Raji (cell line): Measurements from ENCODE around the gene CD83.

ENCODE experiments used
- POLR2A ChIP-seq: IDR thresholded peaks from 2 replicates; pipeline ENCODE4 v1.6.1; 2011; ENCODE audit warnings: low read depth, low read length, control low read depth; ENCODE audit not compliant: insufficient read depth

CD83 gene

DNA sequence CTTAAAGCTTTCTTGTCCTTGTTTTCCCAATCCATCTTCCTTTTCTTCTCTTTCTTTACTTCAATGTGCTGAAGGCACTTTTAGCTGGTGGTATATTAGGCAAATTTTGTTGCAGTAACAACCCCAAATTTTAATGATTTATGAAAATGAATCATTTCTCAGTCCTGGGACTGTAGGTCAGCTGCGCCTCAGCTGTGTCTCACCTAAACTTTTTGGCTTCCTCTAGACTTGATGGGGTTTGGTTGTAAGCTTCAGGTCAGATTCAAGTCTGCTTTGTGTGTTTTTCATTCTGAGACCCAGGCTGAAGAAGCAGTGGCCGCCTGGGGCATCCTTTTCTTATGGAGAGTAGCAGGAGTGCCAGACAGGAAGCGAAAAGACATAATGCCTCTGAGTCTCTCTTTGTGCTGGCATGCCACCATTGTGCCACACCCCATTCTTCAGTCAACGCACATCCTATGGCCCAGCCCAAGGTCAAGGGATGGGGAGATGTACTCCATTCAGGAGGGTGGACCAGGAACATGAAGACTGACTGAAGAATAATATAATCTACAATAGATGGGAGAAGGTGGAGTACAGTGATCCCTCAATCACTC is 28.9 kb upstream of the CD83 start:
- TF ChIP-seq POLR2A = no peak

DNA sequence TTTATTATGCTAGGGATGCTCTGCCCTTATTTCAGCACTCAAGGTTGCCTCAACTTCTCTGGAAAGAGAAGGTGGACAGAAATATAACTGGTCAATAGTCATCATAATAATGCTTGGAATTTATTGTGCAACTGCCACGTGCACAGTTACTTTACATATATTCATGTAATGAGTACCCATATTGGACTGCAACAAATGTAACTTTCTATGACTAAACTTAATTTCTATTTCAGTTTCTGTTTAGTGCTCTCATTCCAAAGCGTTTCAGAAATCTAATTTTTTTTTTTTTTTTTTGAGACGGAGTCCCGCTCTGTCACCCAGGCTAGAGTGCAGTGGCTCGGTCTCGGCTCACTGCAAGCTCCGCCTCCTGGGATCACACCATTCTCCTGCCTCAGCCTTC is 28.3 kb upstream of the CD83 start:
- TF ChIP-seq POLR2A = no peak

DNA sequence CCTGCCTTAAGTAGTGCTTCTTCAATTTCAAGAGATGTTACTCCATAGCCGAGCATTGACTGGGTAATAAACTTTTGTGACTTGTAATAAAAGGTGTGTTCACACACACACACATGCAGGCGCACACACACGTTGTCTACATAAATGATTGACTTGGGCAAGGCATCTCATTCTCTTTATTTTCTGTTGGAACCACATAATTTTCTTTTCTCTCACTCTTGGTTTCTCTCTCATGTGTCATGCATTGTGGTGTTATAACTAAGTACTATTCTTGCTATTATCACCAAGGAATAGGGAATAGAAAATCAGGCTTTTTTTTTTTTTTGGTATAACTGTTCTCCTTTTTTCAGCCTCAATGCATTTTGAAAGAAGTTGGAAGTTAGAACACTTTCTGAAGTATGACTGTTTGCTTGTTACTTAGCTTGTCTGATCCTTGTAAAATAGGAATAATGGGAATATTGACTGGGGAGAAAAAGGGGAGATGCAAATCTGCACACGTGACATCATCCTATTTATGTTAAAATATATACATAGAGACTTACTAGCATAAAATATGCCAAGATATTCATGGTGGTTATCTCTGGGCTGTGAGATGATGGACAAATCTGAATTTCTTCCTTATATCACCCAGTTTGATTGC is 26.1 kb upstream of the CD83 start:
- no peak for TF ChIP-seq POLR2A

DNA sequence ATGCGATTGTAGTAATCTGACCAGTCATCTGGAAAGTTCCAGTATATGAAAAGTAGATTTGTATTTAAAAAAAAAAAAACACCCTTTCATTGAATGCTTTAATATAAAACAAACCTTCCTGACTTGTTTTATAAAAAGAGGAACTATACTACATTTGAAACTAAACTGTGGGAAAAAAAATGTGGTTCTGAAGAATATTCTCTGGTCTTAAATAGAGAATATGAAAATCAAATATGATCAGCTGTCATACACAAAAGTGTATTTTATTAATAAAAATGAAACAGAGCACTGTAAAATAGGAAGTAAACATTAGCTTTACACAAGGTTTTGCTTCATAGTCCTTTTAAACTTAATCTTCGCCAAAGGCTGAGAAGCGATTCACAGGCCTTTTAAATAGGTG is 25.3 kb upstream of the CD83 start:
- no peak for TF ChIP-seq POLR2A

DNA sequence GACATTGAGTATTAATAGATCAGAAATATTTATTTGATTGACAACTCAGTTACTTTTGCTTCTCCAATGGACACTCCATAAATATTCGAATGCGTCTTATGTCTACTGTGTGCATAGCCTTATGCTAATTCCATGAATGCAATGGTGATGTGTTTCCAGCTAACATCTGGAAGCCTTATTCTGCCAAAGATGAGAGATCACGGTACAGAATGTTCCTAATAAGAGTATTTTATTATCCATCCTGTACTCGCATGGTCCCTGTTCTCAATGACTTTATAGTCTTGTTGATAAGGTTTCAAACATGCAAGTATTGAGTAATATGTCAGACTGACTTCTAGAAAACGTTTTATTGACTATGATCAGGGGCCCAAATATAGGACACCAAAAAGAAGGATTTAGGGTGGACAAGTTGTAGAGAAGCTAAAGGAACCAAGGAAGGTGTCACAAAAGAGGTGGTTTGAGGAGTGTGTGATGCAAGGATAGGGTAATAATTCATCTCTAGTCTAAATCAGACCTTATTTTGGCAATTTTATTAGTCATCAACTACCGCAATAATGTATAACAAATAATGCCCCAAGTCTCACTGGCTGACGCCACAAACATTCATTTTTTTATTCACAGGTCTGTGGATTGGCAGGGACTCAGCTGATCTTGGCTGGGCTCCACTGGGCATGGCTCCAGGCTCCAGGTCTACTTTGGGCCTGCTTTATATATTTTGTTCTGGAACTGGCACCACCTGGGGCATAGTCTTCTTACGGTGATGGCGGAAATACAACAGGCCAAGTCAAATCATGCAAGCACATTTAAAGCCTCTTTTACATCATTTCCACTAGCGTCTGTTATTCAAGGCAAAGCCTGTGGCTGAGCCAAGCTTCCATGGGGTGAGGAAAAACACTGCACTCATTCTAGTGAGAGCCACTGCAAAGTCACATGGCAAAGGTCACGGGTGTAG is 24.5 kb upstream of the CD83 start:
- no peak for TF ChIP-seq POLR2A

DNA sequence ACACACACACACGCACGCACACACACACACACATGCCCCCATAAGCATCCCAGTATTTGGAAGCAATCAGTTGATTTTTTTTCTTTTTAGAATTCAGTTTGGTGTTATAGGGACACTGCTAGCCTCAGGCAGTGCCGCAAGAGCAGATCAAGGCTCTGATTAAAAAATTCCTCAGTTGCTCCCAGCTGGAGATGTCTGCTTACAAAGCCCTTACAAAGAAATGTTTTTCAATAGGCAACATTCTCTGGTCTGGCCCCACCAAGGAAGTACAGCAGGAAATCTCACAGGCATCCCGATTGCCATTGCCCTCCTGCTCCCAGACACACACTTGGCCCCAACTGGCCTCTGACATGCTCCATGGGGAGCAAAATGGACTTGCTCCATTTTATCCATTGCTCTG is 22.9 kb upstream of the CD83 start:
- no peak for TF ChIP-seq POLR2A

DNA sequence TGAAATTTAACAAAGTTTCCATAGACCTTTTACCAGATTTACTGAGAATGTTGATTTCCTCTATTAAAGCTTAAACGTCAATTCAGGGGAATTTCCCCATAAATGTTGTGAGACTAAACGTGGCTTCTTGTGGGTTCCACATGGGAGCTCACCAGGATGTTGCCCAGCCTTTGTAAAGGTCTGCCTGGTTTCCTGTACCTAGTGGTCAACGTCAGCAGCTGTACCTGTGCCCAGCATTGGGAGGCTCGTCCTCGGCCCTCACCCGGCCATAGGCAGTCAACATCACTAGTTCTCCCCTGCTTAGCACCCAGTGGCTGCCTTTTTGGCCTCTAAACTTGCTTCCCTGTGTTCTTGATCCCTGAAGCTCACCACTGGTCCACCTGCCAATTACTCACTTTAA is 22.1 kb upstream of the CD83 start:
- 0 out of 2 replicates have a peak, but pooled peaks have one; percentile 21 for TF ChIP-seq POLR2A

DNA sequence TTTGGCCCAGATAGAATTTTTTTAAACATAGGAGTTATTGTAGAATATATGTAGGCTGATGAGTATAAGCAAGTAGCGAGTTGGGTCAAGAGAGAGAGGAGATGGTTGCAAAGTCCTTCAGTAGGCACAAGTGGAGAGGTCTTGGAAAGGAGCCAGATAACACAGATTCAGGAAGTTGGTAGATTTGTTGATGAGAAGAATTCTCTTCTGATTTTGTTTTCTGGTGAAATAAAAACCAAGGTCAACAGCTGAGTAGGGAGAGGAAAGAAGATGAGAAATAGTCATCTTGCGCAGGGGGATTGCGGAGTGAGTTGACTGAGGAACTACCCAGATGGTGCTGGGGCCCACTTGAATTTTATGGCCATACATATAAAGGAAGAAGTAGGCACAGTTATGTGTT is 17.4 kb upstream of the CD83 start:
- no peak for TF ChIP-seq POLR2A

DNA sequence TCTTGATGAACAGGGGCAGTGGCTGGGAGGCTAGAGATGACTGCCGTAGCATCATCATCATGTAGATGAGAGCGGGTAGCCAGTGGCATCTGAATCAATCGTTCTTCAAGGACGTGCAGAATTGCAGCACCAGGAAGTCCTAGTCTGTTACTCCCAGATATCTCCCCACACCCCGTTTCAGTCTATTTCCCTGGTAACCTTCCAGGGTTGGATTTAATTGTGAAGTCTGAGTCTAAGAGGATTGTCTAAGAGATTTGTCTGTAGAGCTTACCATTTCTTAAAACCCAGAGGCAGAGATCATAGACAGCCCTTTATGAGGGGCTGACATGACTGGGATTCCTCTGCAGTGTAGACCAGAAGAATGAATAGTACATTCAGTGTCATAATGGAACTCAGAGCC is 16.6 kb upstream of the CD83 start:
- no peak for TF ChIP-seq POLR2A

DNA sequence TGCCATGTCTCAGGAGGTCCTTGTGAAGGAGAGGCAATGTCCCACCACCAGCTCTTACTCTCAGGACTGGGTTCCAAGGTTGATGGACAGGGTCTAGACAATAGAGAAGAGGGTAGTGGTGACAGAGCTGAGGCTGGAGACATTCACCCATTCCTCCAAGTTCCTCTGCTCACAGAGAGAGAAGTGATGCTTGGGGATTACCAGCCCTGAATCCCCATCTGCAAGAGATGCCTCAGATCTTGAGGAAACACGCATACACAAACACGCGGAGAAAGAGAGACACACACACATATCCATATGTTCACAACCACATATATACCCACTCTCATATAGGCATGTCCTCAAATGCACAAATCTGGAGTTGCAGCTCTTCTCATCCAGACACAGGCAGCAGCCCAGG is 15.2 kb upstream of the CD83 start:
- TF ChIP-seq POLR2A = no peak

DNA sequence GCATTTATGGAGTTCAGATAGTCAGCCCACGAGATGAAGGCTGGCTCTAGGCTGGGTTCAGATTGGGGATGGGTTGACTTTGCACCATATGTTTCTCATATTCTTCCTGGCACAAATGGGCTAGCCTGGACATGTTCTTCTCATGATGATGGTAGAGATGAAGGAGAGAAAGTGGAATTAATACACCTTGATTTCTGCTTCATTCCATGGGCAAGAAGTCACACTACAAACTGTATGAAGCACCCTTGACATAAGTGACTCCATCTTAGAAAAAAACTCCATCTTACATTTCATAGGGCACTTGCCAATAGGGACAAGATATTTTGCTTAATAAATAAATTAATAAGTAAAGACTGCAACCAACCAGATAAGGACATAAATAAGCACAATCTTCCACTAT is 12.0 kb upstream of the CD83 start:
- TF ChIP-seq POLR2A = no peak

DNA sequence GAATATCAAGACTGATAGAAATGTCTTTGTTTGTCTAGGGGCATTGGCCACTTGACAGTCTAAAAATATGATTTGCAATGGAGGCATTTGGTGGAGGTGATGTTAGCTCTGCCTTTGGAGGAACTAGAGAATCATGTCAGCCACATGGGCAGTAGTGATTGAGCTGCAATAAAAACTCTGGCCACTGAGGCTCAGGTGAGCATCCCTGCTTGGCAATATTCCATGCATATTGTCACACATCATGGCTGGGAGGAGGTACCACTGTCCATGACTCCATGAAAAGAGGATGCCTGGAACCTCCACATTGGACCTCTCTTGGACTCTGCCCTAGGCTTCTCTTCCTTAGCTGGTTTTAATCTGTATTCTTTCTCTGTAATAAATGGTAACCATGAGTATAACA is 10.6 kb upstream of the CD83 start:
- TF ChIP-seq POLR2A = no peak

DNA sequence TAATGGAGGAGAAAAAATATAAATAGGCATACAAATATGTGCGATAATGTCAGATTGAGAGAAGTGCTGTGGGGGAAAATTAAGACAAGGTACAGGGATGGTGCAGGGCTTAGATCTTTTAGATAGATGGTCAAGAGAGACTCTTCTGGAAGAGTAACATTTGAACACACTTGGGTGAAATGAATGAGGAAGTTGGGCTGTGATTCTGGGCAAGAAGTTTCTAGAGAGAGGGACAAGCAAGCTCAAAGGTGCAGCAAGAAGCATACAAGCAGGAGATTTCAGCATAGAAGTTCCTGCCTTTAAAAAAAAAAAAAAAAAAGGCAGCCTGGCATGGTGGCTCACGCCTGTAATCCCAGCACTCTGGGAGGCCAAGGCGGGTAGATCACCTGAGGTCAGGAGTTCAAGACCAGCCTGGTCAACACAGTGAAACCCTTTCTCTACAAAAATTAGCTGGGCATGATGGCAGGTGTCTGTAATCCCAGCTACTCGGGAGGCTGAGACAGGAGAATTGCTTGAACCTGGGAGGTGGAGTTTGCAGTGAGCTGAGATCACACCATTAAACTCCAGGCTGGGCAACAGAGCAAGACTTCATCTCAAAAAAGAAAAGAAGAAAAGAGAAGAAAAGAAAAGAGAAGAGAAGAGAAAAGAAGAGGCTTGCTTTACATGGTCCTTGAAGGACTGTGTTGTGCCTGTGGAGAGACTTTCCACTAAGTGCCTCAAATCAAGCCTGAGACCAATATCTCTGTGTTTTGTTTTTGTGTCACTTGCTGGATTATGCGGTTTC is 9.7 kb upstream of the CD83 start:
- no peak for TF ChIP-seq POLR2A

DNA sequence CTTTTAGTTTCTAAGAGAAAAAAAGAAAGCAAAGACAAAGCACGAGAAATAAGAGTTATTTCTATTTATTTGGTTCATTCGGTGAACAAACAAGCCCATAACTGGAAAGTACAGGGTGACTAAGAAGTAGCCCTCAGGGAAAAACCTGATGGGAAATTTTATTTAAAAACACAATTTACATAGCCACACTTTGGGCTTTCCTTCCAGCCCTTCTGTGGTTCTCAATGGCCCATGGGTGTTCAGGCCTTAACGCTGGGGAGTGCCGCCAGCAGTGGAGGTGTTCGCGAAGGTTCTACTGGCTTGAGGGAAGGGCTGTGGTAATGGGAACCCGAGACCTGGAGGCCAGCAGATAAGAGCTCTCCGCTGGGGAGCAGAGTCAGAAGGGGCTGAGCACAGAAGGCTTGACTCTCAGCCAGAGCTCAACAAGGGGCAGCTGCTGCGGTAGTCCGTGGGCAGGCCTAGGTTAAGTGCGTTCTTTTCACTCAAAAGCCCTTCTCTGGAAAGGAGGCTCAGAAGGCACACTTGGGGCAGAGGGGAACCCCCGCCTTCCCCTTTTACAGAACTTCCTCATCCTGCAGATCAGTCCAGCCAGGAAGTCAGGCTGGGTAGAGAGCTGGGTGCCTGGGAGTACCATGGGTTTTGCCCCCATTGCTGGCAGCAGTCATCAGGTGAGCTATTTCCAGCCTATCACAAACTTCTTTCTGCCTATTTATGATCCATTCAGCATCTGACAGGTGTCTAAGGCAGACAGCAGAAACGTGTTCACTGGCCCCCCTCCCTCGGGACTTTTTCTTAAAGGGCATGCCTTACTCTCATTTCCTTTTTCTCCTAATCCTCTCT is 8.8 kb upstream of the CD83 start:
- TF ChIP-seq POLR2A = peak; percentile 40

DNA sequence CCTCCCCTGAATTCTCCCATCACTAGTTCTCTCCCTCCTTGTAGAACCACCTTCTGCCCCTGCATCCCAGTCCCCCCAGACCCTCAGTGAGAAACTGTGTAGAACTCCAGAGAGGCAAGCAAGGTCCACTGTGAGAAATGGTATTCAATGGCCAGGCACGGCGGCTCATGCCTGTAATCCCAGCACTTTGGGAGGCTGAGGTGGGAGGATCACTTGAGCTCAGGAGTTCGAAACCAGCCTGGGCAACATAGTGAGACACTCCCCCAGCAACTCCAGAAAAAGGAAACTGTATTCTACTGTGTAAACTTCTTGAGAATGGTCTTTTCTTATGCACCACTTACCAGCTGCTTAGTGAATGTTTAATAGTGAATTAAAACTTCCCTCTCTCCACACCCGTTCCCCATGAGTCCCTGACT is 8.2 kb upstream of the CD83 start:
- TF ChIP-seq POLR2A = no peak
